GM12878 (cell line): ENCODE measurements around the gene ARID5B. TPM values are rescaled to one million over a fixed set of nuclear protein-coding genes. Genes with fewer than 3 reads are reported as not detected.

Experiments
- BHLHE40 ChIP-seq, 2 experiments: fragments of 450-650 bp in 1 of 2; IDR thresholded peaks; 2 replicates each; pipeline ENCODE4 v1.6.1; 2011 to 2017; ENCODE audit warnings: low read depth in 2 of 2, borderline replicate concordance in 1 of 2, improper control_type of control experiment in 1 of 2, low read length in 1 of 2, mild to moderate bottlenecking in 1 of 2
- CBFB ChIP-seq: IDR thresholded peaks from 2 replicates; pipeline ENCODE4 v1.6.1; 2016; ENCODE audit warnings: antibody characterized with exemption, low read depth
- CHD4 ChIP-seq: fragments of 200-600 bp; sonication (generic); IDR thresholded peaks from 2 replicates; pipeline ENCODE4 v1.6.1; 2016; ENCODE audit warnings: mild to moderate bottlenecking
- ELK1 ChIP-seq: IDR thresholded peaks from 2 replicates; pipeline ENCODE4 v1.6.1; 2012; ENCODE audit warnings: low read depth, low read length, improper control_type of control experiment
- EZH2 ChIP-seq: IDR thresholded peaks from 2 replicates; pipeline ENCODE4 v1.6.1; 2012; ENCODE audit warnings: low read depth, mild to moderate bottlenecking, control low read depth, inconsistent platforms, low read length, borderline replicate concordance; ENCODE audit not compliant: control insufficient read depth
- FOS ChIP-seq: IDR thresholded peaks from 3 replicates; pipeline ENCODE4 v1.6.1; 2011; ENCODE audit warnings: borderline replicate concordance; ENCODE audit not compliant: insufficient read length; ENCODE audit errors: extremely low read depth
- KDM1A ChIP-seq: fragments of 200-600 bp; sonication (generic); IDR thresholded peaks from 2 replicates; pipeline ENCODE4 v1.6.1; 2016; ENCODE audit warnings: borderline replicate concordance
- RBBP5 ChIP-seq: fragments of 200-600 bp; sonication (generic); conservative IDR thresholded peaks from 2 replicates; pipeline ENCODE4 v1.6.1; 2016
- RELA ChIP-seq: fragments of 450-650 bp; IDR thresholded peaks from 2 replicates; pipeline ENCODE4 v1.8.0; 2014; ENCODE audit warnings: borderline replicate concordance; ENCODE audit not compliant: partially characterized antibody
- RELB ChIP-seq: fragments of 450-650 bp; IDR thresholded peaks from 2 replicates; pipeline ENCODE4 v1.6.1; 2017; ENCODE audit warnings: low read depth, mild to moderate bottlenecking, moderate library complexity
- SUPT20H ChIP-seq: IDR thresholded peaks from 2 replicates; pipeline ENCODE4 v1.6.1; 2011; ENCODE audit warnings: low read depth, mild to moderate bottlenecking, low read length, moderate library complexity, borderline replicate concordance; ENCODE audit not compliant: control insufficient read depth
- TCF3 ChIP-seq: IDR thresholded peaks from 2 replicates; pipeline ENCODE4 v1.6.1; 2012; ENCODE audit warnings: low read depth, mild to moderate bottlenecking, low read length, borderline replicate concordance; ENCODE audit not compliant: insufficient read depth
- ZBTB11 ChIP-seq: fragments of 450-650 bp; formaldehyde crosslinking; IDR thresholded peaks from 2 replicates; pipeline ENCODE4 v1.5.0; 2022; ENCODE audit warnings: mild to moderate bottlenecking, missing genetic modification characterization
- ZNF274 ChIP-seq: IDR thresholded peaks from one replicate; pipeline ENCODE4 v1.8.0; 2011; ENCODE audit not compliant: insufficient read length, insufficient read depth
- ZZZ3 ChIP-seq: IDR thresholded peaks from 2 replicates; pipeline ENCODE4 v1.6.1; 2011; ENCODE audit warnings: low read depth; ENCODE audit not compliant: control insufficient read depth, insufficient read length
- polyA plus RNA-seq, 11 experiments: library from polyadenylated mRNA; depleted of rRNA in 4 of 11; unstranded in 6 of 11; stranded (reverse) in 5 of 11; fragments of >200 nt; fragmentation: Nextera tagmentation in 4 of 11; fragmentation: Illumina TruSeq in 1 of 11; extraction: Ambion mirVana in 4 of 11; extraction: Trizol in 1 of 11; gene quantifications; 1 replicate in 1 of 11; 2 replicates in 10 of 11; pipeline versions ENCODE4 v1.2.1 to v1.2.3, GENCODE V29; 2011 to 2016; ENCODE audit warnings: inconsistent platforms in 2 of 11, missing spikeins in 2 of 11, low read depth in 1 of 11
- total RNA-seq, 4 experiments: library from RNA; depleted of rRNA in 3 of 4; stranded (reverse); fragments of >200 nt in 3 of 4; fragmentation: Illumina TruSeq in 1 of 4; extraction: Trizol in 1 of 4; gene quantifications; 2 replicates each; pipeline versions ENCODE4 v1.2.1 to v1.2.3, GENCODE V29; 2013 to 2021
- TF ChIP-seq, protein P1 (sequence below): fragments of 450-650 bp; IDR thresholded peaks from 2 replicates; pipeline ENCODE4 v1.6.1; 2016; ENCODE audit warnings: mild to moderate bottlenecking
- TF ChIP-seq, protein P2 (sequence below): IDR thresholded peaks from 2 replicates; pipeline ENCODE4 v1.6.1; 2011; ENCODE audit warnings: borderline replicate concordance, low read depth, mild to moderate bottlenecking, moderate library complexity, mixed read lengths, low read length; ENCODE audit not compliant: insufficient read depth; ENCODE audit errors: extremely low read length
- TF ChIP-seq, protein P3 (sequence below): fragments of 150-350 bp; IDR thresholded peaks from 2 replicates; pipeline ENCODE4 v1.6.1; 2016; ENCODE audit warnings: low read depth, low read length

ARID5B gene
- total and polyA plus RNA-seq, 10 of the 15 experiments (the other 5 are each of a cell fraction or from before 2014, with no cell fraction given), result 2.7 to 8.5 (median 6.1) TPM

- TF ChIP-seq FOS, result no peak
- TF ChIP-seq, protein P1, sequence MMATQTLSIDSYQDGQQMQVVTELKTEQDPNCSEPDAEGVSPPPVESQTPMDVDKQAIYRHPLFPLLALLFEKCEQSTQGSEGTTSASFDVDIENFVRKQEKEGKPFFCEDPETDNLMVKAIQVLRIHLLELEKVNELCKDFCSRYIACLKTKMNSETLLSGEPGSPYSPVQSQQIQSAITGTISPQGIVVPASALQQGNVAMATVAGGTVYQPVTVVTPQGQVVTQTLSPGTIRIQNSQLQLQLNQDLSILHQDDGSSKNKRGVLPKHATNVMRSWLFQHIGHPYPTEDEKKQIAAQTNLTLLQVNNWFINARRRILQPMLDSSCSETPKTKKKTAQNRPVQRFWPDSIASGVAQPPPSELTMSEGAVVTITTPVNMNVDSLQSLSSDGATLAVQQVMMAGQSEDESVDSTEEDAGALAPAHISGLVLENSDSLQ, result peak; percentile 65; the same call in 1 of the 2 replicates
- TF ChIP-seq, protein P2, sequence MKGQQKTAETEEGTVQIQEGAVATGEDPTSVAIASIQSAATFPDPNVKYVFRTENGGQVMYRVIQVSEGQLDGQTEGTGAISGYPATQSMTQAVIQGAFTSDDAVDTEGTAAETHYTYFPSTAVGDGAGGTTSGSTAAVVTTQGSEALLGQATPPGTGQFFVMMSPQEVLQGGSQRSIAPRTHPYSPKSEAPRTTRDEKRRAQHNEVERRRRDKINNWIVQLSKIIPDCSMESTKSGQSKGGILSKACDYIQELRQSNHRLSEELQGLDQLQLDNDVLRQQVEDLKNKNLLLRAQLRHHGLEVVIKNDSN, result no peak
- no peak for TF ChIP-seq CHD4
- TF ChIP-seq ZNF274, result no peak
- TF ChIP-seq ZBTB11, result no peak
- no peak for TF ChIP-seq SUPT20H
- no peak for TF ChIP-seq ELK1
- peak; percentile 81 for TF ChIP-seq RELB
- no peak for TF ChIP-seq RBBP5
- no peak for TF ChIP-seq ZZZ3
- TF ChIP-seq TCF3, result peak; percentile 60; the same call in 1 of the 2 replicates
- peak; percentile 65 for TF ChIP-seq CBFB
- no peak for TF ChIP-seq RELA
- TF ChIP-seq BHLHE40 (IDR thresholded peaks at IDR 0.05; ENCODE audit: borderline replicate concordance in 1 of 2, low read depth in 2 of 2, low read length in 1 of 2), result peak; percentile 49 to 74; a peak in 3 of 4 replicates
- no peak for TF ChIP-seq KDM1A
- no peak for TF ChIP-seq EZH2
- TF ChIP-seq, protein P3, sequence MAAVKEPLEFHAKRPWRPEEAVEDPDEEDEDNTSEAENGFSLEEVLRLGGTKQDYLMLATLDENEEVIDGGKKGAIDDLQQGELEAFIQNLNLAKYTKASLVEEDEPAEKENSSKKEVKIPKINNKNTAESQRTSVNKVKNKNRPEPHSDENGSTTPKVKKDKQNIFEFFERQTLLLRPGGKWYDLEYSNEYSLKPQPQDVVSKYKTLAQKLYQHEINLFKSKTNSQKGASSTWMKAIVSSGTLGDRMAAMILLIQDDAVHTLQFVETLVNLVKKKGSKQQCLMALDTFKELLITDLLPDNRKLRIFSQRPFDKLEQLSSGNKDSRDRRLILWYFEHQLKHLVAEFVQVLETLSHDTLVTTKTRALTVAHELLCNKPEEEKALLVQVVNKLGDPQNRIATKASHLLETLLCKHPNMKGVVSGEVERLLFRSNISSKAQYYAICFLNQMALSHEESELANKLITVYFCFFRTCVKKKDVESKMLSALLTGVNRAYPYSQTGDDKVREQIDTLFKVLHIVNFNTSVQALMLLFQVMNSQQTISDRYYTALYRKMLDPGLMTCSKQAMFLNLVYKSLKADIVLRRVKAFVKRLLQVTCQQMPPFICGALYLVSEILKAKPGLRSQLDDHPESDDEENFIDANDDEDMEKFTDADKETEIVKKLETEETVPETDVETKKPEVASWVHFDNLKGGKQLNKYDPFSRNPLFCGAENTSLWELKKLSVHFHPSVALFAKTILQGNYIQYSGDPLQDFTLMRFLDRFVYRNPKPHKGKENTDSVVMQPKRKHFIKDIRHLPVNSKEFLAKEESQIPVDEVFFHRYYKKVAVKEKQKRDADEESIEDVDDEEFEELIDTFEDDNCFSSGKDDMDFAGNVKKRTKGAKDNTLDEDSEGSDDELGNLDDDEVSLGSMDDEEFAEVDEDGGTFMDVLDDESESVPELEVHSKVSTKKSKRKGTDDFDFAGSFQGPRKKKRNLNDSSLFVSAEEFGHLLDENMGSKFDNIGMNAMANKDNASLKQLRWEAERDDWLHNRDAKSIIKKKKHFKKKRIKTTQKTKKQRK, result no peak
These were observed 86.5 kb downstream of the ARID5B start (continued) for GRCh38 chr10:61987951-61988379.
